ENCODE results near the gene NDUFAF3. TPM values are rescaled to one million over a fixed set of nuclear protein-coding genes. Genes with fewer than 3 reads are reported as not detected.

Gene NDUFAF3
- total RNA-seq, 1 experiment from 2014 or later, result 91.0 TPM

GRCh38 chr3:49054344-49054862 is 32.5 kb downstream of the NDUFAF3 start:
- Histone ChIP-seq H3K4me2 (ENCODE audit: low read length) (no peak overlapping the region), H3K9me2 (ENCODE audit: insufficient read depth) (no peaks in the 10 kb centered on the region), H3K9me3 (ENCODE audit: control insufficient read depth in 1 of 2, insufficient read depth in 1 of 2, low read depth in 1 of 2, low read length in 2 of 2) (no peaks in the 10 kb centered on the region), H3K79me2 (ENCODE audit: insufficient read depth, low read length) (peaks cover 48% of the 10 kb centered on the region), H3K27me3 (ENCODE audit: insufficient read depth, low read length) (no peaks in the 10 kb centered on the region), H2AFZ (ENCODE audit: low read depth, low read length, poor library complexity, severe bottlenecking) (no peak overlapping the region), H3K4me3 (replicated peaks in 1 of 2; ENCODE audit: low read depth in 1 of 2, low read length in 2 of 2) (no peak overlapping the region), H3K4me1 (ENCODE audit: control insufficient read depth in 1 of 2, insufficient read depth in 2 of 2, low read length in 2 of 2) (no peaks in the 10 kb centered on the region), H3K9ac (ENCODE audit: low read length) (no peak overlapping the region), H4K20me1 (ENCODE audit: insufficient read depth) (no peaks in the 10 kb centered on the region), H3K36me3 (ENCODE audit: control insufficient read depth in 1 of 2, insufficient read depth in 2 of 2, low read length in 2 of 2) (peaks cover 33 to 39% of the 10 kb centered on the region in 2 experiments; a peak in 3 of 4 replicates), H3K27ac (ENCODE audit: low read depth, low read length) (no peak overlapping the region)
- intact Hi-C loops (cut with micrococcal nuclease), result no loop called here
- TF ChIP-seq POLR2AphosphoS5 (IDR thresholded peaks at IDR 0.05; ENCODE audit: low read depth, low read length) (no peak), ZNF274 (IDR thresholded peaks at IDR 0.05; ENCODE audit: low read depth, low read length) (no peak), CEBPB (IDR thresholded peaks at IDR 0.05; ENCODE audit: low read depth) (no peak), SRF (IDR thresholded peaks at IDR 0.05; ENCODE audit: low read depth) (no peak), EGR1 (IDR thresholded peaks at IDR 0.05; ENCODE audit: low read depth) (no peak), POLR2A (IDR thresholded peaks at IDR 0.05; ENCODE audit: borderline replicate concordance, extremely low read depth, insufficient read depth, insufficient read length) (no peak), ATF3 (IDR thresholded peaks at IDR 0.05) (no peak), SIN3A (IDR thresholded peaks at IDR 0.05; ENCODE audit: low read depth) (no peak), REST (IDR thresholded peaks at IDR 0.05; ENCODE audit: low read depth) (no peak), EZH2 (IDR thresholded peaks at IDR 0.05) (no peak), RAD21 (IDR thresholded peaks at IDR 0.05; ENCODE audit: low read depth) (no peak)
- ATAC-seq (no peak), DNase-seq (ENCODE audit: low read depth, low spot score) (no peak)
- BruUV-seq (replicated peaks), result no TSS peak
- RAD21 ChIA-PET (ENCODE audit: low non-redundant PET in 1 of 2, low total read pairs in 2 of 2, uncharacterized antibody in 2 of 2, unreplicated experiment in 2 of 2), result no interaction called here
- POLR2A ChIA-PET, result no interaction called here
- CTCF ChIA-PET, result no interaction called here

All from HCT116 (cell line).